WTC11 (cell line): ENCODE data around the gene HERC2. TPM values are rescaled to one million over a fixed set of nuclear protein-coding genes. Genes with fewer than 3 reads are reported as not detected.
"Not testable (repeated sequence)": the region's sequence is repeated elsewhere in the genome, so short reads cannot be mapped to it uniquely, and the experiment has no call there.

Experiments
- ATAC-seq: fragments of 200-7000 bp; cut with Tn5 transposase; 2 replicates; pipeline ENCODE4 v1.10.0; 2021; ENCODE audit warnings: mild to moderate bottlenecking, moderate library complexity
- Bru-seq: library from RNA; stranded (reverse); fragments of 400-500 nt; gene quantifications from one replicate; lab custom pipeline; 2021; lab: Mats Ljungman, UMichigan
- CTCF ChIA-PET: fragments of 300-600 bp; sonication (Branson Sonifier 250); formaldehyde crosslinking; loops from one replicate; lab custom pipeline; 2021; ENCODE audit warnings: antibody characterized with exemption; lab: Charles Lee
- POLR2A ChIA-PET: fragments of 350-600 bp; sonication (Branson Sonifier 250); formaldehyde crosslinking; loops from one replicate; lab custom pipeline; 2021; ENCODE audit warnings: antibody characterized with exemption; lab: Charles Lee
- DNase-seq: peaks from one replicate; pipeline ENCODE4 v3.0.0; 2021; ENCODE audit warnings: low spot score
- H3K27ac Mint-ChIP-seq: 2 replicates; pipeline ENCODE4 v1.8.0; 2021; ENCODE audit warnings: mixed read lengths
- H3K27me3 Mint-ChIP-seq: 2 replicates; pipeline ENCODE4 v1.8.0; 2021; ENCODE audit warnings: low read depth, mild to moderate bottlenecking, moderate library complexity, mixed read lengths
- H3K36me3 Mint-ChIP-seq: 2 replicates; pipeline ENCODE4 v1.8.0; 2021; ENCODE audit warnings: mixed read lengths
- H3K4me1 Mint-ChIP-seq: 2 replicates; pipeline ENCODE4 v1.8.0; 2022; ENCODE audit warnings: mixed read lengths
- H3K4me3 Mint-ChIP-seq: 2 replicates; pipeline ENCODE4 v1.8.0; 2021; ENCODE audit warnings: mild to moderate bottlenecking, moderate library complexity, mixed read lengths
- H3K9me3 Mint-ChIP-seq: 2 replicates; pipeline ENCODE4 v1.8.0; 2021; ENCODE audit warnings: mixed read lengths
- ZNF121 ChIP-seq: sonication (generic); formaldehyde crosslinking; IDR thresholded peaks from 2 replicates; pipeline ENCODE4 v1.8.0; 2023; ENCODE audit warnings: missing genetic modification reagents
- long read RNA-seq, 3 experiments: library from RNA in 1 of 3; library from capped mRNA in 1 of 3; library from polyadenylated mRNA in 1 of 3; unstranded in 2 of 3; stranded (forward) in 1 of 3; transcript quantifications; one replicate each; pipeline ENCODE4 v2.0.0, GENCODE V29; 2021
- total RNA-seq: library from RNA; stranded (reverse); gene quantifications from 3 replicates; pipeline ENCODE4 v1.2.3, GENCODE V29; 2021

HERC2 gene
- total RNA-seq (81.5 to 94.2 TPM (median 82.0 TPM) in 3 replicates), Bru-seq, nascent RNA (percentile 82 among the genes with signal in this experiment)
- long read RNA-seq, experiment 1, full-length matches to known transcripts: 7 of 159 reads
- long read RNA-seq, experiment 1, partial matches to known transcripts: 133 of 159 reads
- long read RNA-seq, experiment 1, other reads (novel, unspliced or antisense): 19 of 159 reads
- long read RNA-seq, experiment 2, partial matches to known transcripts: 36 of 65 reads
- long read RNA-seq, experiment 2, other reads (novel, unspliced or antisense): 25 of 65 reads
- long read RNA-seq, experiment 3, transcript HERC2-204 (3 exons, 491 nt): major isoform, 11 of 14 reads
- long read RNA-seq, experiment 3, partial matches to known transcripts: 1 of 14 reads
- long read RNA-seq, experiment 3, other reads (novel, unspliced or antisense): 2 of 14 reads

- H3K4me3 Mint-ChIP-seq: peak within 1 kb of the TSS; percentile 94
- H3K9me3 Mint-ChIP-seq, H3K27me3 Mint-ChIP-seq, DNase-seq, CTCF ChIA-PET, ATAC-seq, POLR2A ChIA-PET: not testable (repeated sequence)
- H3K27ac Mint-ChIP-seq: peak within 1 kb of the TSS; percentile 85; the same call in 1 of the 2 replicates
- peaks cover 21% of the 10 kb centered on the region for H3K36me3 Mint-ChIP-seq
- peaks cover 24% of the 10 kb centered on the region for H3K4me1 Mint-ChIP-seq
Measured at GRCh38 chr15:28322129-28322588, at the start of gene HERC2. Gene HERC2 (minus strand): TSS chr15:28322179. CDS start chr15:28321433, 746 bp downstream.

GRCh38 chr15:28365502-28365901 is 43.5 kb upstream of the HERC2 start:
- H3K4me1 Mint-ChIP-seq, CTCF ChIA-PET, H3K9me3 Mint-ChIP-seq, POLR2A ChIA-PET, H3K36me3 Mint-ChIP-seq, ATAC-seq, H3K4me3 Mint-ChIP-seq, H3K27me3 Mint-ChIP-seq, H3K27ac Mint-ChIP-seq: not testable (repeated sequence)
- peak; percentile 10 for DNase-seq

- H3K4me1 Mint-ChIP-seq, H3K27ac Mint-ChIP-seq, DNase-seq, ATAC-seq, H3K27me3 Mint-ChIP-seq, H3K9me3 Mint-ChIP-seq, POLR2A ChIA-PET, CTCF ChIA-PET, H3K36me3 Mint-ChIP-seq, H3K4me3 Mint-ChIP-seq: not testable (repeated sequence)
Measured at GRCh38 chr15:28357984-28358383, 36.0 kb upstream of the HERC2 start, which contains the start of gene GOLGA6L24. Gene GOLGA6L24 (minus strand): TSS chr15:28358084. CDS start chr15:28358023, 61 bp downstream.

- peaks cover 27% of the 10 kb centered on the region for H3K36me3 Mint-ChIP-seq
- DNase-seq, H3K27me3 Mint-ChIP-seq, ATAC-seq, H3K9me3 Mint-ChIP-seq, POLR2A ChIA-PET, CTCF ChIA-PET: not testable (repeated sequence)
- H3K4me3 Mint-ChIP-seq: peak overlapping the region; percentile 94
- peaks cover 24% of the 10 kb centered on the region for H3K4me1 Mint-ChIP-seq
- peak overlapping the region; percentile 85; the same call in 1 of the 2 replicates for H3K27ac Mint-ChIP-seq
Measured at GRCh38 chr15:28321358-28322078, 461 bp downstream of the HERC2 start.

- CTCF ChIA-PET, ATAC-seq, DNase-seq, POLR2A ChIA-PET, H3K27me3 Mint-ChIP-seq: not testable (repeated sequence)
- peaks cover 45% of the 10 kb centered on the region for H3K36me3 Mint-ChIP-seq
- peak overlapping the region; percentile 94 for H3K27ac Mint-ChIP-seq
- peaks cover 24% of the 10 kb centered on the region for H3K4me1 Mint-ChIP-seq
- peak overlapping the region; percentile 54 for H3K4me3 Mint-ChIP-seq
- peaks cover 12% of the 10 kb centered on the region for H3K9me3 Mint-ChIP-seq
Measured at GRCh38 chr15:28319725-28320124, 2.3 kb downstream of the HERC2 start.

GRCh38 chr15:28318828-28319227 is 3.2 kb downstream of the HERC2 start:
- ATAC-seq: peak; percentile 88
- Mint-ChIP-seq H3K36me3 (peaks cover 51% of the 10 kb centered on the region), H3K9me3 (peaks cover 17% of the 10 kb centered on the region), H3K4me1 (peaks cover 24% of the 10 kb centered on the region)
- H3K27me3 Mint-ChIP-seq, DNase-seq, CTCF ChIA-PET, H3K27ac Mint-ChIP-seq, POLR2A ChIA-PET, H3K4me3 Mint-ChIP-seq: not testable (repeated sequence)

- peaks cover 21% of the 10 kb centered on the region for H3K9me3 Mint-ChIP-seq
- DNase-seq, POLR2A ChIA-PET, ATAC-seq, H3K27me3 Mint-ChIP-seq, H3K4me3 Mint-ChIP-seq, CTCF ChIA-PET: not testable (repeated sequence)
- peak overlapping the region; percentile 74; the same call in 1 of the 2 replicates for H3K27ac Mint-ChIP-seq
- H3K36me3 Mint-ChIP-seq: peaks cover 58% of the 10 kb centered on the region
- H3K4me1 Mint-ChIP-seq: peaks cover 24% of the 10 kb centered on the region
Measured at GRCh38 chr15:28318122-28318521, 3.9 kb downstream of the HERC2 start.

GRCh38 chr15:28316958-28317357 is 5.0 kb downstream of the HERC2 start:
- peaks cover 61% of the 10 kb centered on the region for H3K36me3 Mint-ChIP-seq
- H3K4me1 Mint-ChIP-seq: peaks cover 24% of the 10 kb centered on the region
- peaks cover 22% of the 10 kb centered on the region for H3K9me3 Mint-ChIP-seq
- H3K27ac Mint-ChIP-seq, H3K4me3 Mint-ChIP-seq, POLR2A ChIA-PET, H3K27me3 Mint-ChIP-seq, DNase-seq, CTCF ChIA-PET, ATAC-seq: not testable (repeated sequence)
- peak; percentile 96 for TF ChIP-seq ZNF121 (CRISPR knock-in tag)
